ENCODE results near the gene SLC34A3. TPM values are rescaled to one million over a fixed set of nuclear protein-coding genes. Genes with fewer than 3 reads are reported as not detected.
A peak's percentile ranks its signal among the peaks of the same experiment; 100 is the strongest.

The SLC34A3 gene
- total RNA-seq, 6 donors from 2014 or later, result 0.10 to 0.17 TPM; not detected in 4

- ATAC-seq (ENCODE audit: low FRiP score in 2 of 2), result no peak
- 60 to 85% methylated on average over 2 to 15 of the region's 18 CpGs for WGBS, 2 donors
- DNase-seq, result peak in 1 of 2 donors; percentile 66
- TF ChIP-seq EP300 (IDR thresholded peaks at IDR 0.05), result no peak
- TF ChIP-seq POLR2A (IDR thresholded peaks at IDR 0.05), result no peak
- no peak for TF ChIP-seq CTCF (IDR thresholded peaks at IDR 0.05)
- TF ChIP-seq POLR2AphosphoS5 (IDR thresholded peaks at IDR 0.05), result no peak
- no peaks in the 10 kb centered on the region for H3K36me3 ChIP-seq
- no peaks in the 10 kb centered on the region for H3K9me3 ChIP-seq
- H3K4me3 ChIP-seq, result no peak overlapping the region
- peaks cover 8 to 24% (median 13%) of the 10 kb centered on the region in 4 donors for H3K4me1 ChIP-seq
- H3K27me3 ChIP-seq, result no peaks in the 10 kb centered on the region
- no peak overlapping the region for H3K27ac ChIP-seq
These were observed 19.9 kb downstream of the SLC34A3 start for GRCh38 chr9:137250329-137251193.

DNA sequence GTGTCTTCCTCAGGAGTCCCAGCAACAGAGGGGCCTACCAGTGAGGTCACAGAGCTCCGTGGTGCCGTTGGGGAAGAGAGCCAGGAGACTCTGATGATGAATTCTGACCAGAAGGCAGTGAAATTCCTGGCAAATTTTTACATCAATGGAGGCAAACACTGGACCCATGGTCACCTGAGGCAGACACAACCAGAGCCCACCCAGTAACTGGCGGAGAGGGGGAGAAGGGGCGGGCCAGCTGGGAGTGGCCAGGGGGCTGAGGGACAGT lies 20.4 kb downstream of the SLC34A3 start, which contains the start of gene STPG3:
Gene STPG3 (plus strand): TSS at position 93 of the 268 bp plus-strand sequence. CDS start 1 bp downstream, at position 94.
- DNase-seq, result no peak
- Histone ChIP-seq H3K9me3 (no peaks in the 10 kb centered on the region), H3K27ac (no peak within 1 kb of the TSS), H3K27me3 (no peaks in the 10 kb centered on the region), H3K4me3 (no peak within 1 kb of the TSS), H3K36me3 (no peaks in the 10 kb centered on the region), H3K4me1 (peaks cover 12 to 29% (median 18%) of the 10 kb centered on the region in 4 donors)
- no peak for ATAC-seq (ENCODE audit: low FRiP score in 2 of 2)
- TF ChIP-seq POLR2AphosphoS5 (IDR thresholded peaks at IDR 0.05) (no peak), POLR2A (IDR thresholded peaks at IDR 0.05) (no peak), EP300 (IDR thresholded peaks at IDR 0.05) (no peak), CTCF (IDR thresholded peaks at IDR 0.05) (no peak)
- 83 to 86% methylated on average over 3 to 4 of the region's 4 CpGs for WGBS, 2 donors

DNA sequence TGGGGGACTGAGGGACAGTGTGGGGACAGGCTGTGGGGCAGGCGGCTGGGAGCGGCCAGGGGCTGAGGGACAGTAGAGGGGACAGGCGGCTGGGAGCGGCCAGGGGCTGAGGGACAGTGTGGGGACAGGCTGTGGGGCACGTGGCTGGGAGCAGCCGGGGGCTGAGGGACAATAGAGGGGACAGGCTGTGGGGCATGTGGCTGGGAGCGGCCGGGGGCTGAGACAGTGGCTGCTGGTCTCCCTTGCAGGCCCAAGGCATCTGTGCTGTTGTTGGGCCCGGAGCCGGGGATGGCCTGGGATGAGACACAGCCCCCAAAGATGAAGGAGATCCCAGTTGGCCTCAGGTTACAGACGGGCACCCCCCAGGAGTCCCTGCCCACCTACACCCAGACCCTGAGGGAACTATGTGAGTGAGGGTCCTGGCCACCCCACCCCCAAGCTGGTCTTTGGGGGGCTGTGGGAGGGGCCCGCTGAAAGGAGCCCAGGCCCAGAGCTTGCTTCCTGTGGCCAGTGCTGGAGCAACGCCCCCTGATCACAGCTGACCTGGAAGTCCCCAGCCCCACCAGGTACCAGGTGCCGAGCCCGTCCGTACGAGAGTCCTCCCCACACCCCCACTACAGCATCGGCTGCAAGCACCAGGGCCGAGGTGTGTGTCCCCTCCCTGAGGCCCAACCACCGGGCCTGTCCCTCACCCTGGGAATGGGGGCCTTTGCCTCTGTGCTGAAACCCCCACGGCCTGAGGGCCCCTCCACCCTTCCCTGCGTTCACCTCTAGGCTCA lies 21.0 kb downstream of the SLC34A3 start:
- H3K4me3 ChIP-seq, result no peak overlapping the region
- WGBS, 2 donors, result 88 to 92% methylated on average over 11 to 22 of the region's 22 CpGs

GRCh38 chr9:137252555-137253506 lies 22.1 kb downstream of the SLC34A3 start:
- ATAC-seq (ENCODE audit: low FRiP score in 2 of 2), result no peak
- Histone ChIP-seq H3K4me1 (peaks cover 23 to 34% (median 25%) of the 10 kb centered on the region in 4 donors), H3K27ac (no peak overlapping the region), H3K27me3 (no peaks in the 10 kb centered on the region), H3K4me3 (no peak overlapping the region), H3K9me3 (no peaks in the 10 kb centered on the region), H3K36me3 (peaks cover 0 to 14% (median 9%) of the 10 kb centered on the region in 4 donors)
- WGBS, 2 donors, result 91 to 98% methylated on average over 17 to 33 of the region's 35 CpGs
- peak in 1 of 2 donors; percentile 80 for DNase-seq
- TF ChIP-seq EP300 (IDR thresholded peaks at IDR 0.05), result no peak
- TF ChIP-seq CTCF (IDR thresholded peaks at IDR 0.05), result no peak
- no peak for TF ChIP-seq POLR2A (IDR thresholded peaks at IDR 0.05)
- TF ChIP-seq POLR2AphosphoS5 (IDR thresholded peaks at IDR 0.05), result no peak

More for the DNA sequence above, 21.0 kb downstream of the SLC34A3 start:
- H3K27me3 ChIP-seq, result no peaks in the 10 kb centered on the region
- no peaks in the 10 kb centered on the region for H3K9me3 ChIP-seq
- no peak overlapping the region for H3K27ac ChIP-seq
- ATAC-seq (ENCODE audit: low FRiP score in 2 of 2), result no peak
- peaks cover 18 to 35% (median 24%) of the 10 kb centered on the region in 4 donors for H3K4me1 ChIP-seq
- no peak for TF ChIP-seq EP300 (IDR thresholded peaks at IDR 0.05)
- TF ChIP-seq POLR2AphosphoS5 (IDR thresholded peaks at IDR 0.05), result no peak
- DNase-seq, result peak in 1 of 2 donors; percentile 74
- peaks cover 0 to 5% (median 3%) of the 10 kb centered on the region in 4 donors for H3K36me3 ChIP-seq
